Stimulated activated CD4-positive, alpha-beta T cell treated with anti-CD3 and anti-CD28 coated beads, Interleukin-1b, Interleukin-23, amount 100 ng/mL, for 48 hours (primary cell): ENCODE data around the gene LONRF2.
"Not testable (repeated sequence)": the region's sequence is repeated elsewhere in the genome, so short reads cannot be mapped to it uniquely, and the experiment has no call there.

Experiments used
- DNase-seq: peaks from one replicate; pipeline ENCODE4 v3.0.0-alpha.2; 2020

The LONRF2 gene

GRCh38 chr2:100321866-100322820 is at the start of gene LONRF2:
TSS of gene LONRF2 (minus strand) at chr2:100322501. CDS start at chr2:100322093, 408 bp downstream.
- DNase-seq = no peak

GRCh38 chr2:100367163-100367562 is 44.9 kb upstream of the LONRF2 start:
- no peak for DNase-seq

- DNase-seq = no peak
Observed at GRCh38 chr2:100365434-100365833, 43.1 kb upstream of the LONRF2 start.

GRCh38 chr2:100362269-100362668 is 40.0 kb upstream of the LONRF2 start:
- not testable (repeated sequence) for DNase-seq

- DNase-seq = no peak
Observed at GRCh38 chr2:100359576-100359975, 37.3 kb upstream of the LONRF2 start.

GRCh38 chr2:100358554-100358953 is 36.3 kb upstream of the LONRF2 start:
- DNase-seq = no peak

- no peak for DNase-seq
Observed at GRCh38 chr2:100352521-100352920, 30.2 kb upstream of the LONRF2 start.

- no peak for DNase-seq
Observed at GRCh38 chr2:100350661-100351185, 28.4 kb upstream of the LONRF2 start.

GRCh38 chr2:100345144-100345543 is 22.8 kb upstream of the LONRF2 start:
- not testable (repeated sequence) for DNase-seq

- no peak for DNase-seq
Observed at GRCh38 chr2:100344433-100344832, 22.1 kb upstream of the LONRF2 start.

GRCh38 chr2:100342466-100342865 is 20.2 kb upstream of the LONRF2 start:
- DNase-seq = not testable (repeated sequence)

- no peak for DNase-seq
Observed at GRCh38 chr2:100339823-100340222, 17.5 kb upstream of the LONRF2 start.

- DNase-seq = no peak
Observed at GRCh38 chr2:100334929-100335328, 12.6 kb upstream of the LONRF2 start.

GRCh38 chr2:100327742-100328141 is 5.4 kb upstream of the LONRF2 start:
- no peak for DNase-seq

- DNase-seq = peak; percentile 14
Observed at GRCh38 chr2:100321179-100321865, 979 bp downstream of the LONRF2 start.

GRCh38 chr2:100320547-100321178 is 1.6 kb downstream of the LONRF2 start:
- no peak for DNase-seq

- no peak for DNase-seq
Observed at GRCh38 chr2:100317634-100318033, 4.7 kb downstream of the LONRF2 start.

GRCh38 chr2:100309973-100310719 is 12.2 kb downstream of the LONRF2 start:
- no peak for DNase-seq

- DNase-seq = no peak
Observed at GRCh38 chr2:100309311-100309710, 13.0 kb downstream of the LONRF2 start.

- no peak for DNase-seq
Observed at GRCh38 chr2:100303744-100304143, 18.6 kb downstream of the LONRF2 start.

GRCh38 chr2:100302585-100302892 is 19.8 kb downstream of the LONRF2 start:
- DNase-seq = no peak

GRCh38 chr2:100301881-100302584 is 20.3 kb downstream of the LONRF2 start:
- DNase-seq = no peak
